Effector memory CD4-positive, alpha-beta T cell (primary cell): ENCODE data around the gene LDLRAD4.

Experiments used
- DNase-seq, 3 donors: peaks; one replicate each; pipeline ENCODE4 v3.0.0-alpha.2; 2020
- H3K27ac ChIP-seq: 2 replicates; pipeline ENCODE4 v1.7.0; 2013; ENCODE audit warnings: mild to moderate bottlenecking, low read length, moderate library complexity; ENCODE audit not compliant: insufficient read depth, poor library complexity, severe bottlenecking
- H3K27me3 ChIP-seq: replicated peaks from 2 replicates; pipeline ENCODE4 v1.7.0; 2013; ENCODE audit warnings: mild to moderate bottlenecking, low read length; ENCODE audit not compliant: insufficient read depth, control insufficient read depth, poor library complexity, severe bottlenecking
- H3K36me3 ChIP-seq: 2 replicates; pipeline ENCODE4 v1.7.0; 2013; ENCODE audit warnings: mild to moderate bottlenecking, low read length, moderate library complexity; ENCODE audit not compliant: control insufficient read depth, insufficient read depth
- H3K4me1 ChIP-seq: 2 replicates; pipeline ENCODE4 v1.7.0; 2013; ENCODE audit warnings: low read length, mild to moderate bottlenecking; ENCODE audit not compliant: control insufficient read depth, insufficient read depth, poor library complexity, severe bottlenecking
- H3K4me3 ChIP-seq: 2 replicates; pipeline ENCODE4 v1.7.0; 2013; ENCODE audit warnings: low read length, low read depth, mild to moderate bottlenecking; ENCODE audit not compliant: insufficient read depth, poor library complexity, severe bottlenecking
- H3K9me3 ChIP-seq: 2 replicates; pipeline ENCODE4 v1.7.0; 2013; ENCODE audit warnings: mild to moderate bottlenecking, low read length, moderate library complexity; ENCODE audit not compliant: control insufficient read depth

LDLRAD4 gene

GRCh38 chr18:13356032-13356431 lies 137.5 kb downstream of the LDLRAD4 start:
- H3K4me3 ChIP-seq, result no peak overlapping the region
- DNase-seq, result no peak
- peaks cover 5% of the 10 kb centered on the region for H3K4me1 ChIP-seq
- no peaks in the 10 kb centered on the region for H3K36me3 ChIP-seq
- H3K9me3 ChIP-seq, result no peaks in the 10 kb centered on the region
- no peak overlapping the region for H3K27ac ChIP-seq
- no peaks in the 10 kb centered on the region for H3K27me3 ChIP-seq

GRCh38 chr18:13357289-13357688 lies 138.7 kb downstream of the LDLRAD4 start:
- H3K27me3 ChIP-seq, result no peaks in the 10 kb centered on the region
- no peaks in the 10 kb centered on the region for H3K36me3 ChIP-seq
- H3K4me1 ChIP-seq, result peaks cover 5% of the 10 kb centered on the region
- DNase-seq, result no peak
- H3K9me3 ChIP-seq, result no peaks in the 10 kb centered on the region
- no peak overlapping the region for H3K4me3 ChIP-seq
- no peak overlapping the region for H3K27ac ChIP-seq

GRCh38 chr18:13359210-13359609 lies 140.7 kb downstream of the LDLRAD4 start:
- H3K9me3 ChIP-seq, result no peaks in the 10 kb centered on the region
- H3K27me3 ChIP-seq, result no peaks in the 10 kb centered on the region
- no peak for DNase-seq
- no peak overlapping the region for H3K27ac ChIP-seq
- no peaks in the 10 kb centered on the region for H3K36me3 ChIP-seq
- H3K4me3 ChIP-seq, result no peak overlapping the region
- H3K4me1 ChIP-seq, result no peaks in the 10 kb centered on the region

GRCh38 chr18:13361431-13361830 lies 142.9 kb downstream of the LDLRAD4 start:
- Histone ChIP-seq H3K4me1 (no peaks in the 10 kb centered on the region), H3K9me3 (no peaks in the 10 kb centered on the region)

GRCh38 chr18:13362051-13362450 lies 143.5 kb downstream of the LDLRAD4 start:
- H3K36me3 ChIP-seq, result no peaks in the 10 kb centered on the region
- no peak overlapping the region for H3K27ac ChIP-seq
- H3K4me1 ChIP-seq, result no peaks in the 10 kb centered on the region
- H3K4me3 ChIP-seq, result no peak overlapping the region
- H3K9me3 ChIP-seq, result no peaks in the 10 kb centered on the region
- no peaks in the 10 kb centered on the region for H3K27me3 ChIP-seq
- DNase-seq, result no peak

More at GRCh38 chr18:13361431-13361830, 142.9 kb downstream of the LDLRAD4 start:
- Histone ChIP-seq H3K27me3 (no peaks in the 10 kb centered on the region), H3K27ac (no peak overlapping the region), H3K36me3 (no peaks in the 10 kb centered on the region), H3K4me3 (no peak overlapping the region)
- no peak for DNase-seq

- no peaks in the 10 kb centered on the region for H3K27me3 ChIP-seq
- H3K36me3 ChIP-seq, result no peaks in the 10 kb centered on the region
- no peak for DNase-seq
- no peaks in the 10 kb centered on the region for H3K9me3 ChIP-seq
- no peak overlapping the region for H3K4me3 ChIP-seq
- no peak overlapping the region for H3K27ac ChIP-seq
- no peaks in the 10 kb centered on the region for H3K4me1 ChIP-seq
Measured at GRCh38 chr18:13362607-13363006, 144.0 kb downstream of the LDLRAD4 start.

GRCh38 chr18:13363359-13363758 lies 144.8 kb downstream of the LDLRAD4 start:
- Histone ChIP-seq H3K9me3 (no peaks in the 10 kb centered on the region), H3K36me3 (no peaks in the 10 kb centered on the region), H3K4me3 (no peak overlapping the region), H3K27me3 (no peaks in the 10 kb centered on the region), H3K4me1 (no peaks in the 10 kb centered on the region), H3K27ac (no peak overlapping the region)
- DNase-seq, result no peak

- Histone ChIP-seq H3K27me3 (no peaks in the 10 kb centered on the region), H3K9me3 (no peaks in the 10 kb centered on the region), H3K36me3 (no peaks in the 10 kb centered on the region), H3K4me3 (no peak overlapping the region), H3K4me1 (peaks cover 6% of the 10 kb centered on the region), H3K27ac (no peak overlapping the region)
- no peak for DNase-seq
Measured at GRCh38 chr18:13364721-13365205, 146.2 kb downstream of the LDLRAD4 start.

- no peaks in the 10 kb centered on the region for H3K36me3 ChIP-seq
- DNase-seq, result no peak
- peaks cover 8% of the 10 kb centered on the region for H3K4me1 ChIP-seq
- H3K4me3 ChIP-seq, result no peak overlapping the region
- H3K9me3 ChIP-seq, result no peaks in the 10 kb centered on the region
- H3K27ac ChIP-seq, result no peak overlapping the region
- H3K27me3 ChIP-seq, result no peaks in the 10 kb centered on the region
Measured at GRCh38 chr18:13366131-13366530, 147.6 kb downstream of the LDLRAD4 start.

- no peaks in the 10 kb centered on the region for H3K9me3 ChIP-seq
- no peak overlapping the region for H3K27ac ChIP-seq
- no peaks in the 10 kb centered on the region for H3K36me3 ChIP-seq
- H3K4me1 ChIP-seq, result peaks cover 11% of the 10 kb centered on the region
- no peaks in the 10 kb centered on the region for H3K27me3 ChIP-seq
- no peak for DNase-seq
- H3K4me3 ChIP-seq, result no peak overlapping the region
Measured at GRCh38 chr18:13366541-13366940, 148.0 kb downstream of the LDLRAD4 start.
